NCI-H1105 (cell line): ENCODE measurements around the gene NUBP2.

Experiments
- DNase-seq: peaks from one replicate; lab custom pipeline; 2025; lab: John Stamatoyannopoulos, UW

Gene NUBP2

GRCh38 chr16:1828645-1829410, 46.1 kb downstream of the NUBP2 start:
- DNase-seq: no peak

GRCh38 chr16:1830213-1830612, 47.5 kb downstream of the NUBP2 start:
- DNase-seq: no peak

GRCh38 chr16:1831186-1832075, 48.7 kb downstream of the NUBP2 start:
- DNase-seq: no peak

GRCh38 chr16:1832838-1833454, 50.2 kb downstream of the NUBP2 start:
- DNase-seq: no peak

- no peak for DNase-seq
Observed at GRCh38 chr16:1834096-1834495, 51.3 kb downstream of the NUBP2 start.
